ENCODE measurements around the gene PDE3A. TPM values are rescaled to one million over a fixed set of nuclear protein-coding genes. Genes with fewer than 3 reads are reported as not detected.
"Not testable (repeated sequence)": the region's sequence is repeated elsewhere in the genome, so short reads cannot be mapped to it uniquely, and the experiment has no call there.

PDE3A gene
- total RNA-seq (2014; rRNA removed; shearing (Covaris generic)), result 68.2 and 76.3 TPM in 2 replicates
- polyA plus RNA-seq (2014; cell fraction: nucleus; rRNA removed), result 25.4 and 32.6 TPM in 2 replicates

GRCh38 chr12:20368114-20368650 lies at the start of gene PDE3A:
Gene PDE3A (plus strand): TSS chr12:20368537. CDS start chr12:20369285, 748 bp downstream.
- peak; percentile 69 for DNase-seq (ENCODE audit: extremely low read depth, low read depth)

DNA sequence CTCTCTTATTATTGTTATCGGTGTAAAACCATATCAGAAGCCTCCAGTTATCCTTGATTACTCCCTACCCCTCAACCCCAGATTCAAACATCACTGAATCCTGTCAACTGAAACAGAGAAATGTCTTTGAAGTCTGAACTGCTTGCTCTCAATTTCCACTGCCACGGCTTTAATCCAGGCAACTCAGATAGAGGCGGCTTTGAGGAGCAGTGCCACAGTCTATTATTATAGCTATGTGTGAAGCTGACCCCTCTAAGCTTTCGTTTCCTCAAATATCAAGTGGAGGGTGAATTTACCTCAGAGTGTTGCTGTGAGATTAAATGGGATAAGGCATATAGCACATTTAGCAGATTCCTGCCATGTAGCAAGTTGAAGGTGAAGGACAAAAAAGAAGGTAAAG lies 49.0 kb upstream of the PDE3A start:
- no peak for DNase-seq (ENCODE audit: extremely low read depth, low read depth)

GRCh38 chr12:20320552-20320951 lies 47.8 kb upstream of the PDE3A start:
- no peak for DNase-seq (ENCODE audit: extremely low read depth, low read depth)

- DNase-seq (ENCODE audit: extremely low read depth, low read depth), result not testable (repeated sequence)
These were observed 37.4 kb upstream of the PDE3A start for GRCh38 chr12:20330826-20331505.

DNA sequence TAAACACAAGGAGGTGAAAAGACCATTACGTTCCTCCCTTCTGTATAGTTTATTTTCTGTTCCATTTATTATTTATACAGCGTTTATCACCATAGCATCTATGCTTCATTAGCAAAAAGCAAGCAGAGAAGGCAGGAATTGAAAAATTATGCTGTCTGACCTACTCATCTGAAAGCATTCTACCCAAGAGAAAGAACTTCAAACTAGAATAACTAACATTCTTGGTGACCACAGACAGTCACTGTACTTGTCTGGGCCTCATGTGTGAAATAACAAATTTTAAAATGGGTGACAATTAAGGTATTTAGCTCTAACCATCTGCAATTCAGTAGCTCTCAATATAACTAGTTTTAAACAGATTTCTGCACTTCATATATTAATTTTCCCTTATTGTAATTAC lies 29.3 kb upstream of the PDE3A start:
- no peak for DNase-seq (ENCODE audit: extremely low read depth, low read depth)

GRCh38 chr12:20342111-20342510 lies 26.2 kb upstream of the PDE3A start:
- no peak for DNase-seq (ENCODE audit: extremely low read depth, low read depth)

GRCh38 chr12:20345866-20346265 lies 22.5 kb upstream of the PDE3A start:
- DNase-seq (ENCODE audit: extremely low read depth, low read depth), result no peak

GRCh38 chr12:20350026-20350425 lies 18.3 kb upstream of the PDE3A start:
- DNase-seq (ENCODE audit: extremely low read depth, low read depth), result no peak

DNA sequence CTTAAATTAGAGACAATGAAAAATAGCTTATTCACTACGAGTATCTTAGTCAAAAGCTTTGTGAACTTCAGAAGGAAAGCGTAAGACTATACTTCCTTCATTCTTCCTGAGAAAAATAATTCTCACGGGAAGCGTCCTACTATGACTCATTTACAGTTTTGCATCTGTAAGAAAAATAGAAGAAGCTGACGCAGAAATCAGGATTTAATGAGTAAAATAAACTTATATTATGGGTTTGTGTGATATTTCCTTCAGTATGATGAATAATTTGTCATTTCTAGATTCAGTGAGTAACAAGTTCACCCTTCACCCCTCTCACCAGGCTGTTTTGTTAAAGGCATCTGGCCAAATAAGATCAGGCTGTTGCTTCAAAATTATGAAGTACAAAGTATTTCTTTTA lies 17.8 kb upstream of the PDE3A start:
- peak; percentile 77 for DNase-seq (ENCODE audit: extremely low read depth, low read depth)

GRCh38 chr12:20351406-20351805 lies 16.9 kb upstream of the PDE3A start:
- no peak for DNase-seq (ENCODE audit: extremely low read depth, low read depth)

GRCh38 chr12:20356048-20356447 lies 12.3 kb upstream of the PDE3A start:
- DNase-seq (ENCODE audit: extremely low read depth, low read depth), result no peak

- no peak for DNase-seq (ENCODE audit: extremely low read depth, low read depth)
These were observed 7.9 kb upstream of the PDE3A start for GRCh38 chr12:20360407-20360806.

DNA sequence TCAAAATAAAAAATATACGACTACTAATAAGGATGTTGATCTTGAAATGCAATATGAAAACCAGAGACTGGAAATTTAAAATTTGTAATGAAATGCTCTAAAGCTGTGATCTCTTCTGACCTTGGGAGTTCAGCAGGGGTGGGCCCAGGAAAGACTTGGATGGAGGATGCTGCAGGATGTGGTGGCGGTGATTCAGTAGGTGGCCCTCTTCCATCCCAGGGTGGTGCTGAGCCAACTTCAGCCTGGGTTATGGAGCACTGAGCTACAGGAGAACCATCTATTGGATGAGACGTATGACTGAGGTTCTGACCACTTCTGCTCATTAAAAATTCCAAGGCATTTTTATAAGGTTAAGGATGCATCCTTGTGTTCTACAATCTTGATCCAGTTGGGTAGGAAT lies 6.9 kb upstream of the PDE3A start:
- no peak for DNase-seq (ENCODE audit: extremely low read depth, low read depth)

DNA sequence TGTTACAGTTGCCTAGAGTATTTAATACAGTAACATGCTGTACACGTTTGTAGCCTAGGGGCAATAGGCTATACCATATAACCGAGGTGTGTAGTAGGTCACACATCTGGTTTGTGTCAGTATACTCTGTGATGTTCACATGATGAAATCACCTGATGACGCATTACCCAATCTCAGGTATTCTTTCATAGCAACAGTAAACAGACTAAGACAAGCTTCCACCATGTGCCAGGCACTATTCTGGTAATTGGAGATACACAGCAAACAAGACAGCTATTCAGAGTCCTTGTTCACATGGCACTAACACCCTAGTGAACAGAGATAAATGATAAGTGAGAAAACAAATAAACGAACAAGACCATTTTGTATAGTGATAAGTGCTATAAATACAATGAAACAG lies 3.8 kb upstream of the PDE3A start:
- DNase-seq (ENCODE audit: extremely low read depth, low read depth), result no peak

DNA sequence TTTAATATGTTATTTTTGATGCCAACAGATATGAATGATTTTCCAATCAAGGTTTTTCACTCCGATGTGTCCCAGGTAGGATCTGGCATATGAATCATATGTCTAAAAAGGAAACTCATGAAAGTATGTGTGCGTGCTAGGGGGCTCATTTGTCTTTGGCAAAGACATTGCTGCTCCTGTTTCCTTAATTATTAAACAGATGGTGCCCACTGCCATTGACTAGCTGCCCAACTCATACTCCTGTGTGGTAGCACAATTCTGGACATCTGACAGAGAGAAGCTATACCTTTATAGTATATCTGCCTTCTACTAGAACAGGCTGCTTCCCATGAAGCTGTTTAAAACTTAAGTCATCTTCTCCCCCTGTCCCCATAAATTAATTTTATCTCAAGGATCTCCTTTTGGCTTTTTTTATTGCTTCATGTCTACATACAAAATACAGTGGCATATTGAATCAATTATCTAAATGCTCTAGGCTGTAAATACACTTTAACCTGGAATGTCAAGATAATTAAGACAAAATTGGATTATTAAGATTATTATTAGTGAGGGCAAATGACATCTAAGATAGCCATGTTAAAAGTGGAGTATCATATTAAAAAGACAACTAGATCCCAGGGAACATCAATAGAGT lies 1.4 kb upstream of the PDE3A start:
- DNase-seq (ENCODE audit: extremely low read depth, low read depth), result no peak

DNA sequence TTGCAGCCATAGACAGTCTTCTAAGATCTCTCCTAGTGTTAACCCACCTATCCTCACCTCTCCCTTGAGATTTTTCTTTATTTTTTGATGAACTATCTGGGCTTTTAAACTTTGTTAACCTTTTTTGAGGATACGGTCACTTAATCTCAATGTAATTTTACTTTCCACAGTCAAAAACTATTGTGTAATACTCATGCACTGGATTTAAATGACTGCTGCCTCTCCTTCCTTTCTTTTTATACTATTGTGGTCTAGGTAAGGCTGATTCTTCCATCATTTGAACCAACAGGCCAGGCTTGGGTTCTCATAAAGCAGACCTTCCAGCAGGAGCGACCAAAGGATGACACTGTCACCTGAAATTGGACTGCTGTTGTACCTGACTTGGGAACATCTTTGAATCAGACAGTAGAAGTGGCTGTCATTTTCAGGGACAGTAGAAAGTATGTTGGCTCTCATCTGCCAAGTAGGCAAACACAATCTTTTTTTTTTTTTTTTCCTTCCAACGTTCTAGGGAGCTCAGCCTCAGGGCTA lies 689 bp upstream of the PDE3A start:
- DNase-seq (ENCODE audit: extremely low read depth, low read depth), result no peak

- DNase-seq (ENCODE audit: extremely low read depth, low read depth), result no peak
These were observed 441 bp downstream of the PDE3A start for GRCh38 chr12:20368651-20369304.

GRCh38 chr12:20369305-20370013 lies 1.1 kb downstream of the PDE3A start:
- DNase-seq (ENCODE audit: extremely low read depth, low read depth), result peak; percentile 65

DNA sequence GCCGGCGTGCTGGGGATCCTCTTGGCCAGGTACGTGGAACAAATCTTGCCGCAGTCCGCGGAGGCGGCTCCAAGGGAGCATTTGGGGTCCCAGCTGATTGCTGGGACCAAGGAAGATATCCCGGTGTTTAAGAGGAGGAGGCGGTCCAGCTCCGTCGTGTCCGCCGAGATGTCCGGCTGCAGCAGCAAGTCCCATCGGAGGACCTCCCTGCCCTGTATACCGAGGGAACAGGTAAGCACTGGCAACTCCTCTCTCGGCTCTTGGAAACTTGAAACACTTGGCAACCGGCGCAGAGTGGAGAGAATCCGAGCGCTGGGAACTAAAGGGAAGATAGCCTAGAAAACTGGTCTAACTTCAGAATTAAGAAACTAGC lies 1.7 kb downstream of the PDE3A start:
- DNase-seq (ENCODE audit: extremely low read depth, low read depth), result no peak

GRCh38 chr12:20370866-20371519 lies 2.7 kb downstream of the PDE3A start:
- no peak for DNase-seq (ENCODE audit: extremely low read depth, low read depth)

Data from NCI-H460 (cell line).